BLaER1 (cell line): ENCODE data around the gene FOXN1.

Experiments used
- H3K27ac ChIP-seq: shearing (Covaris generic); formaldehyde crosslinking; 2 replicates; pipeline ENCODE4 v1.8.1; 2022
- H3K27me3 ChIP-seq: shearing (Covaris generic); formaldehyde crosslinking; 2 replicates; pipeline ENCODE4 v1.8.1; 2022
- H3K36me3 ChIP-seq: shearing (Covaris generic); formaldehyde crosslinking; 2 replicates; pipeline ENCODE4 v1.8.1; 2022
- H3K4me1 ChIP-seq: shearing (Covaris generic); formaldehyde crosslinking; 2 replicates; pipeline ENCODE4 v1.8.1; 2022
- H3K4me2 ChIP-seq: shearing (Covaris generic); formaldehyde crosslinking; 2 replicates; pipeline ENCODE4 v1.8.1; 2022
- H3K4me3 ChIP-seq: shearing (Covaris generic); formaldehyde crosslinking; 2 replicates; pipeline ENCODE4 v1.8.1; 2022
- H3K9ac ChIP-seq: shearing (Covaris generic); formaldehyde crosslinking; 2 replicates; pipeline ENCODE4 v1.8.1; 2022
- H3K9me3 ChIP-seq: shearing (Covaris generic); formaldehyde crosslinking; 2 replicates; pipeline ENCODE4 v1.8.1; 2022
- H4K20me1 ChIP-seq: shearing (Covaris generic); formaldehyde crosslinking; 2 replicates; pipeline ENCODE4 v1.8.1; 2022
- Cebpa-rat ChIP-seq: shearing (Covaris generic); IDR thresholded peaks from 2 replicates; pipeline ENCODE4 v1.8.1; 2022

Gene FOXN1

GRCh38 chr17:28491286-28491685, 14.9 kb upstream of the FOXN1 start:
- Histone ChIP-seq H3K36me3 (no peaks in the 10 kb centered on the region), H3K4me2 (no peak overlapping the region), H3K9ac (no peak overlapping the region), H3K27me3 (no peaks in the 10 kb centered on the region), H3K9me3 (no peaks in the 10 kb centered on the region), H3K27ac (no peak overlapping the region), H3K4me3 (no peak overlapping the region), H3K4me1 (peaks cover 61% of the 10 kb centered on the region), H4K20me1 (no peaks in the 10 kb centered on the region)
- TF ChIP-seq Cebpa-rat, result no peak

GRCh38 chr17:28491860-28492259, 14.3 kb upstream of the FOXN1 start:
- no peak overlapping the region for H3K4me2 ChIP-seq
- no peak overlapping the region for H3K9ac ChIP-seq
- H3K36me3 ChIP-seq, result no peaks in the 10 kb centered on the region
- no peaks in the 10 kb centered on the region for H3K27me3 ChIP-seq
- H3K9me3 ChIP-seq, result no peaks in the 10 kb centered on the region
- no peaks in the 10 kb centered on the region for H4K20me1 ChIP-seq
- TF ChIP-seq Cebpa-rat, result no peak
- peaks cover 61% of the 10 kb centered on the region for H3K4me1 ChIP-seq
- H3K27ac ChIP-seq, result no peak overlapping the region
- no peak overlapping the region for H3K4me3 ChIP-seq

- no peaks in the 10 kb centered on the region for H4K20me1 ChIP-seq
- H3K4me1 ChIP-seq, result peaks cover 61% of the 10 kb centered on the region
- peak overlapping the region; percentile 48; the same call in 1 of the 2 replicates for H3K9ac ChIP-seq
- no peak for TF ChIP-seq Cebpa-rat
- H3K27ac ChIP-seq, result peak overlapping the region; percentile 77
- H3K9me3 ChIP-seq, result no peaks in the 10 kb centered on the region
- no peaks in the 10 kb centered on the region for H3K36me3 ChIP-seq
- H3K4me3 ChIP-seq, result no peak overlapping the region
- H3K4me2 ChIP-seq, result peak overlapping the region; percentile 64
- no peaks in the 10 kb centered on the region for H3K27me3 ChIP-seq
Observed at GRCh38 chr17:28492352-28493310, 13.5 kb upstream of the FOXN1 start.

GRCh38 chr17:28493460-28493859, 12.7 kb upstream of the FOXN1 start:
- peak overlapping the region; percentile 77 for H3K27ac ChIP-seq
- H3K4me1 ChIP-seq, result peaks cover 65% of the 10 kb centered on the region
- H3K9me3 ChIP-seq, result no peaks in the 10 kb centered on the region
- H4K20me1 ChIP-seq, result no peaks in the 10 kb centered on the region
- no peak for TF ChIP-seq Cebpa-rat
- H3K4me3 ChIP-seq, result no peak overlapping the region
- no peaks in the 10 kb centered on the region for H3K27me3 ChIP-seq
- H3K9ac ChIP-seq, result peak overlapping the region; percentile 48; the same call in 1 of the 2 replicates
- H3K36me3 ChIP-seq, result no peaks in the 10 kb centered on the region
- H3K4me2 ChIP-seq, result peak overlapping the region; percentile 64

- TF ChIP-seq Cebpa-rat, result no peak
- Histone ChIP-seq H3K4me1 (peaks cover 76% of the 10 kb centered on the region), H3K9me3 (no peaks in the 10 kb centered on the region), H3K4me2 (peak overlapping the region; percentile 38), H4K20me1 (no peaks in the 10 kb centered on the region), H3K9ac (no peak overlapping the region), H3K27me3 (no peaks in the 10 kb centered on the region), H3K27ac (peak overlapping the region; percentile 77), H3K36me3 (no peaks in the 10 kb centered on the region), H3K4me3 (no peak overlapping the region)
Observed at GRCh38 chr17:28494445-28495188, 11.5 kb upstream of the FOXN1 start.

- Histone ChIP-seq H4K20me1 (no peaks in the 10 kb centered on the region), H3K9me3 (no peaks in the 10 kb centered on the region), H3K27me3 (no peaks in the 10 kb centered on the region), H3K9ac (no peak overlapping the region), H3K4me3 (no peak overlapping the region), H3K36me3 (no peaks in the 10 kb centered on the region), H3K27ac (no peak overlapping the region), H3K4me2 (no peak overlapping the region), H3K4me1 (peaks cover 87% of the 10 kb centered on the region)
- no peak for TF ChIP-seq Cebpa-rat
Observed at GRCh38 chr17:28495635-28496034, 10.5 kb upstream of the FOXN1 start.

GRCh38 chr17:28497931-28498330, 8.2 kb upstream of the FOXN1 start:
- Histone ChIP-seq H3K27me3 (no peaks in the 10 kb centered on the region), H3K9me3 (no peaks in the 10 kb centered on the region), H3K9ac (no peak overlapping the region), H3K4me1 (peaks cover 96% of the 10 kb centered on the region), H3K4me2 (peak overlapping the region; percentile 80), H3K36me3 (no peaks in the 10 kb centered on the region), H3K4me3 (no peak overlapping the region), H3K27ac (peak overlapping the region; percentile 10; the same call in 1 of the 2 replicates), H4K20me1 (no peaks in the 10 kb centered on the region)
- no peak for TF ChIP-seq Cebpa-rat

- Histone ChIP-seq H4K20me1 (no peaks in the 10 kb centered on the region), H3K27ac (peak overlapping the region; percentile 18; the same call in 1 of the 2 replicates), H3K9ac (peak overlapping the region; percentile 35; the same call in 1 of the 2 replicates), H3K4me2 (peak overlapping the region; percentile 80), H3K4me3 (peak overlapping the region; percentile 19; the same call in 1 of the 2 replicates), H3K36me3 (no peaks in the 10 kb centered on the region), H3K27me3 (no peaks in the 10 kb centered on the region), H3K9me3 (no peaks in the 10 kb centered on the region), H3K4me1 (peaks cover 87% of the 10 kb centered on the region)
- no peak for TF ChIP-seq Cebpa-rat
Observed at GRCh38 chr17:28498652-28499363, 7.3 kb upstream of the FOXN1 start.

- Histone ChIP-seq H3K27ac (peak overlapping the region; percentile 18; the same call in 1 of the 2 replicates), H3K4me1 (peaks cover 82% of the 10 kb centered on the region), H3K27me3 (no peaks in the 10 kb centered on the region), H3K36me3 (no peaks in the 10 kb centered on the region), H3K4me3 (no peak overlapping the region), H4K20me1 (no peaks in the 10 kb centered on the region), H3K9ac (peak overlapping the region; percentile 35; the same call in 1 of the 2 replicates), H3K4me2 (peak overlapping the region; percentile 80), H3K9me3 (no peaks in the 10 kb centered on the region)
- TF ChIP-seq Cebpa-rat, result no peak
Observed at GRCh38 chr17:28499364-28499664, 6.8 kb upstream of the FOXN1 start.
